Motor neuron (in vitro differentiated cells): ENCODE results near the gene ZNF850. TPM values are rescaled to one million over a fixed set of nuclear protein-coding genes. Genes with fewer than 3 reads are reported as not detected.
A peak's percentile ranks its signal among the peaks of the same experiment; 100 is the strongest.

Experiments used
- ATAC-seq, 8 experiments: fragments of 200-7000 bp; cut with Tn5 transposase; replicated peaks in 6 of 8; 2 replicates each; pipeline ENCODE4 v1.8.0; 2021; ENCODE audit warnings: mild to moderate bottlenecking in 8 of 8, moderate library complexity in 8 of 8
- H3K27ac ChIP-seq, 2 donors: fragments of 250-450 bp; sonication (Bioruptor Pico); 2 replicates each; pipeline ENCODE4 v1.9.0; 2021; ENCODE audit warnings: antibody characterized with exemption in 2 of 2, mild to moderate bottlenecking in 2 of 2, moderate library complexity in 1 of 2
- H3K4me1 ChIP-seq, 2 donors: fragments of 250-450 bp; sonication (Bioruptor Pico); replicated peaks in 1 of 2; 2 replicates each; pipeline ENCODE4 v1.6.1; 2021; ENCODE audit warnings: antibody characterized with exemption in 2 of 2, mild to moderate bottlenecking in 2 of 2, moderate library complexity in 1 of 2
- H3K4me3 ChIP-seq, 5 donors: fragments of 250-450 bp; sonication (Bioruptor Pico); 2 replicates each; pipeline ENCODE4 v1.9.0; 2021; ENCODE audit warnings: antibody characterized with exemption in 5 of 5, mild to moderate bottlenecking in 5 of 5, moderate library complexity in 4 of 5
- WGBS, 10 experiments: fragments of 450-650 bp; shearing (Covaris generic); methylation state at CpG; one replicate each; pipeline ENCODE4 v1.0.0; 2022; 5-methylcytosine and 5-hydroxymethylcytosine counted together
- in situ Hi-C, 9 experiments: fragments of 400-800 bp; cut with MboI; loops; one replicate each; pipeline ENCODE4 v1.15.0; 2021; ENCODE audit warnings: low sequenced_read_pairs in 9 of 9, low pct_unique_long_range_greater_than_20kb in 2 of 9; ENCODE audit not compliant: unreplicated experiment in 9 of 9
- total RNA-seq, 8 experiments: library from RNA; unstranded; fragments of 300-600 nt; gene quantifications; 2 replicates each; pipeline versions ENCODE4 v1.2.3 to v1.2.4, GENCODE V29; 2022

The ZNF850 gene
- total RNA-seq, 8 experiments from 2014 or later = 0.41 to 4.2 (median 1.9) TPM

- peaks cover 6 to 10% of the 10 kb centered on the region in 2 donors for H3K4me1 ChIP-seq
- no peak overlapping the region for H3K27ac ChIP-seq
- no peak for ATAC-seq
- 58 to 100% (median 88%) methylated on average over 1 to 2 of the region's 2 CpGs; no CpG with 5 or more reads in 4 of the 10 experiments for WGBS, 10 experiments
- H3K4me3 ChIP-seq = peak overlapping the region in 1 of 5 donors; percentile 52
- in situ Hi-C loops = no loop called here
These were observed 86.8 kb downstream of the ZNF850 start for GRCh38 chr19:36685835-36686234.

GRCh38 chr19:36679455-36679854 lies 93.2 kb downstream of the ZNF850 start:
- no peaks in the 10 kb centered on the region for H3K4me1 ChIP-seq
- in situ Hi-C loops = no loop called here
- no peak for ATAC-seq
- H3K27ac ChIP-seq = no peak overlapping the region
- no peak overlapping the region for H3K4me3 ChIP-seq

- in situ Hi-C loops = no loop called here
- 63 to 100% (median 90%) methylated on average over 1 to 2 of the region's 2 CpGs; no CpG with 5 or more reads in 2 of the 10 experiments for WGBS, 10 experiments
- H3K4me3 ChIP-seq = no peak overlapping the region
- no peak for ATAC-seq
- H3K27ac ChIP-seq = no peak overlapping the region
- no peaks in the 10 kb centered on the region for H3K4me1 ChIP-seq
These were observed 98.4 kb downstream of the ZNF850 start for GRCh38 chr19:36674201-36674600.

- H3K4me1 ChIP-seq = peaks cover 0 to 6% of the 10 kb centered on the region in 2 donors
- ATAC-seq = no peak
- H3K4me3 ChIP-seq = no peak overlapping the region
- 83 to 100% (median 100%) methylated on average over 1 of the region's 1 CpG; no CpG with 5 or more reads in 3 of the 10 experiments for WGBS, 10 experiments
- in situ Hi-C loops = no loop called here
- H3K27ac ChIP-seq = no peak overlapping the region
These were observed 100.2 kb downstream of the ZNF850 start for GRCh38 chr19:36672368-36672767.

GRCh38 chr19:36668646-36669045 lies 104.0 kb downstream of the ZNF850 start:
- no peak overlapping the region for H3K27ac ChIP-seq
- in situ Hi-C loops = no loop called here
- peaks cover 4 to 8% of the 10 kb centered on the region in 2 donors for H3K4me1 ChIP-seq
- WGBS, 10 experiments = 70 to 100% (median 80%) methylated on average over 1 to 2 of the region's 2 CpGs; no CpG with 5 or more reads in 3 of the 10 experiments
- H3K4me3 ChIP-seq = peak overlapping the region in 1 of 5 donors; percentile 4
- no peak for ATAC-seq

- Histone ChIP-seq H3K4me1 (peaks cover 4 to 8% of the 10 kb centered on the region in 2 donors), H3K4me3 (peak overlapping the region; percentile 75 to 97 (median 87)), H3K27ac (no peak overlapping the region)
- WGBS, 10 experiments = 20 to 87% (median 78%) methylated on average over 3 to 13 of the region's 14 CpGs; no CpG with 5 or more reads in 3 of the 10 experiments
- ATAC-seq = no peak
- in situ Hi-C loops = no loop called here
These were observed 106.8 kb downstream of the ZNF850 start for GRCh38 chr19:36665832-36666231.

Other genes starting within 250 kb of the ZNF850 start
- 10 to 100 TPM in 6 of 8 experiments, 1 to 10 TPM in 2; 7.8 to 38.1 (median 28.4) TPM for gene ZNF260, start 244.5 kb downstream of the ZNF850 start, total RNA-seq
- gene ZNF529, start 199.5 kb downstream of the ZNF850 start, total RNA-seq = 10 to 100 TPM in 7 of 8 experiments, 1 to 10 TPM in 1; 8.7 to 29.3 (median 20.1) TPM
- gene ZNF382, start 167.5 kb downstream of the ZNF850 start, total RNA-seq = 10 to 100 TPM in 5 of 8 experiments, 1 to 10 TPM in 2, under 1 TPM in 1; 0.45 to 40.1 (median 19.7) TPM
- gene ZNF461, start 106.0 kb downstream of the ZNF850 start, total RNA-seq = 10 to 100 TPM in 6 of 8 experiments, 1 to 10 TPM in 2; 5.2 to 15.3 (median 11.4) TPM
- gene ZNF567, start 85.2 kb downstream of the ZNF850 start, total RNA-seq = 10 to 100 TPM in 1 of 8 experiments, 1 to 10 TPM in 7; 4.3 to 10.2 (median 8.8) TPM
- 10 to 100 TPM in 1 of 8 experiments, 1 to 10 TPM in 6, under 1 TPM in 1; 0.54 to 11.1 (median 6.5) TPM for gene ZNF790, start 65.6 kb upstream of the ZNF850 start, total RNA-seq
- 1 to 10 TPM in 6 of 8 experiments, under 1 TPM in 2; 0.56 to 9.6 (median 5.6) TPM for gene ZNF345, start 78.1 kb upstream of the ZNF850 start, total RNA-seq
- gene ZNF829, start 143.5 kb upstream of the ZNF850 start, total RNA-seq = 1 to 10 TPM in 5 of 8 experiments, under 1 TPM in 3; 0.40 to 4.7 (median 1.2) TPM
- gene ZNF568, start 143.5 kb upstream of the ZNF850 start, total RNA-seq = 10 to 100 TPM in 2 of 8 experiments, 1 to 10 TPM in 5, under 1 TPM in 1; 0.72 to 20.4 (median 6.9) TPM